RWPE2 (cell line): Measurements from ENCODE around the gene DOP1B.

Experiments
- ATAC-seq: fragments of 200-7000 bp; cut with Tn5 transposase; 3 replicates; pipeline ENCODE4 v1.9.1; 2021; ENCODE audit warnings: low read depth
- DNase-seq: peaks from one replicate; pipeline ENCODE4 v3.0.0-alpha.2; 2020; ENCODE audit warnings: low spot score
- H3K27ac ChIP-seq: fragments of 450-650 bp; 2 replicates; pipeline ENCODE4 v1.5.1; 2017; ENCODE audit warnings: mild to moderate bottlenecking; ENCODE audit not compliant: poor library complexity, severe bottlenecking
- H3K27me3 ChIP-seq: fragments of 250-450 bp; sonication (Bioruptor Pico); 2 replicates; pipeline ENCODE4 v1.5.1; 2021; ENCODE audit warnings: mild to moderate bottlenecking, moderate library complexity; ENCODE audit not compliant: insufficient read depth, poor library complexity, severe bottlenecking
- H3K36me3 ChIP-seq: fragments of 250-450 bp; sonication (Bioruptor Pico); 2 replicates; pipeline ENCODE4 v1.5.1; 2020; ENCODE audit warnings: low read depth, mild to moderate bottlenecking, moderate library complexity
- H3K4me1 ChIP-seq: fragments of 250-450 bp; sonication (Bioruptor Pico); 2 replicates; pipeline ENCODE4 v1.5.1; 2021; ENCODE audit warnings: mild to moderate bottlenecking, moderate library complexity; ENCODE audit not compliant: insufficient read depth, poor library complexity, severe bottlenecking
- H3K4me3 ChIP-seq: fragments of 250-450 bp; sonication (Bioruptor Pico); 2 replicates; pipeline ENCODE4 v1.5.1; 2021; ENCODE audit warnings: mild to moderate bottlenecking, moderate library complexity; ENCODE audit not compliant: severe bottlenecking
- H3K9me3 ChIP-seq: fragments of 250-450 bp; sonication (Bioruptor Pico); 2 replicates; pipeline ENCODE4 v1.5.1; 2021; ENCODE audit warnings: mild to moderate bottlenecking, moderate library complexity; ENCODE audit not compliant: severe bottlenecking
- CTCF ChIP-seq: fragments of 450-650 bp; IDR thresholded peaks from one replicate; pipeline ENCODE4 v1.5.1; 2017; ENCODE audit warnings: mild to moderate bottlenecking, moderate library complexity; ENCODE audit not compliant: poor library complexity, severe bottlenecking

The DOP1B gene

DNA sequence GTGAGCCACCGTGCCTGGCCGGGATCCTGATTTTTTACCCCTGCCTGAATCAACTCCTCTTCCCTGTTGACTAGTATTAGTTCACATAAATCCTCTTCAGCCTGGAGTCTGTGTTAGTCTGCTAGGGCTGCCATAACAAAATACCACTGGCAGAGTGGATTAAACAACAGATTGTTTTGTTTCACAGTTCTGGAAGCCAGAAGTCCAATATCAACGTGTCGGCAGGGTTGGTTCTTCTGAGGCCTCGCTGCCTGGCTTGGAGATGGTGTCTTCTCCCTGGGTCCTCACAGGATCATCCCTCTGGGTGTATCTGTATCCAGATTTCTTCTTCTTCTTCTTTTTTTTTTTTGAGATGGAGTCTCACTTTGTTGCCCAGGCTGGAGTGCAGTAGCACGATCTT lies 18.2 kb downstream of the DOP1B start:
- Histone ChIP-seq H3K27me3 (no peaks in the 10 kb centered on the region), H3K4me3 (no peak overlapping the region), H3K36me3 (no peaks in the 10 kb centered on the region), H3K4me1 (no peaks in the 10 kb centered on the region), H3K27ac (no peak overlapping the region), H3K9me3 (no peaks in the 10 kb centered on the region)
- TF ChIP-seq CTCF = no peak
- ATAC-seq (no peak), DNase-seq (no peak)

GRCh38 chr21:36175771-36176565 lies 19.3 kb downstream of the DOP1B start:
- H3K27ac ChIP-seq = no peak overlapping the region
- no peaks in the 10 kb centered on the region for H3K36me3 ChIP-seq
- no peaks in the 10 kb centered on the region for H3K27me3 ChIP-seq
- ATAC-seq (no peak), DNase-seq (no peak)
- TF ChIP-seq CTCF = no peak
- no peak overlapping the region for H3K4me3 ChIP-seq
- H3K4me1 ChIP-seq = no peaks in the 10 kb centered on the region
- no peaks in the 10 kb centered on the region for H3K9me3 ChIP-seq

- H3K4me3 ChIP-seq = no peak overlapping the region
- no peak overlapping the region for H3K27ac ChIP-seq
- TF ChIP-seq CTCF = no peak
- no peaks in the 10 kb centered on the region for H3K9me3 ChIP-seq
- H3K36me3 ChIP-seq = no peaks in the 10 kb centered on the region
- no peaks in the 10 kb centered on the region for H3K4me1 ChIP-seq
- no peak for ATAC-seq
- no peak for DNase-seq
- no peaks in the 10 kb centered on the region for H3K27me3 ChIP-seq
These were observed 21.7 kb downstream of the DOP1B start for GRCh38 chr21:36178349-36178748.

- no peak for DNase-seq
- Histone ChIP-seq H3K27ac (no peak overlapping the region), H3K9me3 (no peaks in the 10 kb centered on the region), H3K4me1 (no peaks in the 10 kb centered on the region), H3K4me3 (no peak overlapping the region), H3K27me3 (no peaks in the 10 kb centered on the region), H3K36me3 (no peaks in the 10 kb centered on the region)
- ATAC-seq = no peak
- TF ChIP-seq CTCF = no peak
These were observed 22.5 kb downstream of the DOP1B start for GRCh38 chr21:36179145-36179544.

DNA sequence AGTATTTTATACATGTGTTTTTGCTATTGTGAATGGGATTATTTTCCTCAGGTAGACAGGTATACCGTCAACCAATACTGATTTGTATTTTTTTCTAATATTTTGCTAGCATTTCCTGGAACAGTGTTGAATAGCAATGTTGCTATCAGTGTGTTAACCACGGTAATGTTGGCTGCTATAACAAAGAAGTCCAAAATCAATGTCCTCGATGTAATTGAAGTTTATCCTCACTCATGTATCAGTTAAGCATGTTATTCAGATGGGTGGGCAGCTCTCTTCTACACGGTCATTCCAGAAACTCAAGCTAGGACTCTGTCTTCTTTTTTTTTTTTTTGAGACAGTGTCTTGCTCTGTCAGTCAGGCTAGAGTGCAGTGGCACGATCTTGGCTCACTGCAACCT lies 24.3 kb downstream of the DOP1B start:
- Histone ChIP-seq H3K36me3 (no peaks in the 10 kb centered on the region), H3K4me1 (no peaks in the 10 kb centered on the region), H3K4me3 (no peak overlapping the region), H3K9me3 (no peaks in the 10 kb centered on the region), H3K27ac (no peak overlapping the region), H3K27me3 (no peaks in the 10 kb centered on the region)
- ATAC-seq (no peak), DNase-seq (no peak)
- no peak for TF ChIP-seq CTCF
